Activated CD8-positive, alpha-beta memory T cell treated with anti-CD3 and anti-CD28 coated beads for 36 hours (primary cell): Measurements from ENCODE around the gene RAB30. TPM values are rescaled to one million over a fixed set of nuclear protein-coding genes. Genes with fewer than 3 reads are reported as not detected.

Experiments used
- CTCF ChIA-PET: fragments of 350-600 bp; sonication (Branson Sonifier 250); formaldehyde crosslinking; loops from one replicate; lab custom pipeline; 2021; ENCODE audit warnings: antibody characterized with exemption; lab: Charles Lee
- POLR2A ChIA-PET: fragments of 350-600 bp; sonication (Branson Sonifier 250); formaldehyde crosslinking; loops from one replicate; lab custom pipeline; 2021; ENCODE audit warnings: antibody characterized with exemption; lab: Charles Lee
- total RNA-seq, 2 experiments: library from RNA; stranded (reverse); gene quantifications; one replicate each; pipeline ENCODE4 v1.2.3, GENCODE V29; 2021

Gene RAB30, protein sequence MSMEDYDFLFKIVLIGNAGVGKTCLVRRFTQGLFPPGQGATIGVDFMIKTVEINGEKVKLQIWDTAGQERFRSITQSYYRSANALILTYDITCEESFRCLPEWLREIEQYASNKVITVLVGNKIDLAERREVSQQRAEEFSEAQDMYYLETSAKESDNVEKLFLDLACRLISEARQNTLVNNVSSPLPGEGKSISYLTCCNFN
- 10 to 100 TPM; 12.9 to 14.3 TPM for total RNA-seq

DNA sequence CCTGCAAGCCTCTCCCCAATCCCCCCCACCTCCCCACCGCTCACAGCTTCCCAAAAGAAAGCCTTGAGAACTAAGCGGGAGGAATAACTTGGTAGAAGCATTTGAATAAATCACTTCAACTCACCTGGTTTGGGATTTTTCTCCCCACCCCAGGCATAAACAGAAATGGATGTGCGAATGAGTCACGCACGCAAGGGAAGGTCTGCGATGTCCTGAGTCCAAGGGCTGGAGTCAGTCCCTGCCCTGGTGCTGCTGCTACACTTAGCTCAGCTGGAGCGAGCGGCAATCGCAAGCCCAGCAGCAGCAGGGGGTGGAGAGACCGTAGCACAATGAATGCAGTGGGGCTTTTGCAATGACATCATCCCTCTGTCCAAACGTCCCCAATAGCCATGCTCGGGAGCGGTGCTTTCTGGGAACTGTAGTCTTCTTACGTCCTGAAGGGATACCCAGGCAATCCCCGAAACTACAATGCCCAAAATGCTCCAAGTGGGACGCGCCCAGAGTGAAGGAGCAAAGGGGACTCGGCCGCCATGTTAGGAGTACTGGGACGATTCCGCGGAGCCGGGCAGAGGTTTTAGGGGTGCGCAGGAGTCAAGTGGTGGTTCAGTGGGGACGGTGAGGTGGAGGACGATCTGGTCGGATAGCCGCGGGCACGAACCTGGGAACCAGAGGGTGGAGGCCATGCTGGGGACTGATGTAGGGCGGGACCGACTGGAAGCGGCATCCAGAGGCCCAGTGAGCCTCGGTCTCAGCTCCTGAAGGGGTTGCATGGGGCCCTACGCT is at the start of gene RAB30:
Gene RAB30, minus strand, starts transcription at position 331 of the 783 bp plus-strand sequence. CDS start 74,581 bp downstream, outside the sequence.
- ChIA-PET CTCF (interaction anchor here (0.8 to 1.5 kb wide), 3 partner anchors 9 to 215 kb away, joined by 3 to 5 read pairs (median 5); no protein-coding TSS in a partner anchor), POLR2A (interaction anchor here (0.8 to 2.2 kb wide), 6 partner anchors 9 to 748 kb away, joined by 3 to 35 read pairs (median 4); partner anchors contain the start of genes DDIAS and PCF11)

DNA sequence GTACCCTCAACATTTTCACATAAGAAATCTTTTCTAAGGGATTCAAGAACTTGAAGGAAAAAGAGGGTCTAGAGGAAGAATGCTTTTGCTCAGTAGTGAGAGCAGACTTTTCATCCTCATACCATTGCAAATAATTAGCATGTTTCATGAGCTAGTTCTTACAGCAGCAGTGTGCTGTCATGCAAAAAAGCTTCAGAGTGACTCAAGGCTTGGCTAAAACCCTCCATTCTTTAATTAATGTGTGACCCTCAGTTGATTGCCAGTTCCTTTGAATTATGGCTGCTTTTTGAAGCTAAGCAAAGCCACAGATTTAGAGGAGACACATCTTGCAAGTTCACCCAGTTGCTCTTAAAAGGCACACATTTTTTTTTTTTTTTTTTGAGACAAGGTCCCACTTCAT is 48.6 kb upstream of the RAB30 start:
- POLR2A ChIA-PET, result interaction anchor here (1.3 kb wide), 1 partner anchor 37 kb away, joined by 5 read pairs; the partner anchor contains the start of gene PCF11
- CTCF ChIA-PET, result no interaction called here

DNA sequence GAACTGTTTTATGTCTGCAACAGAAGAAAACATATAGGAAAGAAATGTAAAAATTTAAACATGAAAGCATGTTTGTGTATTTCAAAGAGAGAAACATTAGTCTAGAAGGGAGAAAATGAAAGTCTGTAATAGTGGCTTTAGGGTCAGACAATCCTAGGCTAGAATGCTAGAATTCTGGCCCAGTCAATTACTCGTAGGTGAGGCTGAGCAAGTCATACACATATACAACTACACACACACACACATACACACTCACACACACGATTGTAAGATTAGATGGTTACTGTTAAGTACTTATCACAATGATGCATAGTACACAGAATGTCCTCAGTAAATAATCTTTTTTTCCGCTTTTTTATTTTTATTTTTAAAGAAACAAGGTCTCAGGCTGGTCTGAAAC is 47.5 kb upstream of the RAB30 start:
- POLR2A ChIA-PET, result no interaction called here
- CTCF ChIA-PET, result no interaction called here

DNA sequence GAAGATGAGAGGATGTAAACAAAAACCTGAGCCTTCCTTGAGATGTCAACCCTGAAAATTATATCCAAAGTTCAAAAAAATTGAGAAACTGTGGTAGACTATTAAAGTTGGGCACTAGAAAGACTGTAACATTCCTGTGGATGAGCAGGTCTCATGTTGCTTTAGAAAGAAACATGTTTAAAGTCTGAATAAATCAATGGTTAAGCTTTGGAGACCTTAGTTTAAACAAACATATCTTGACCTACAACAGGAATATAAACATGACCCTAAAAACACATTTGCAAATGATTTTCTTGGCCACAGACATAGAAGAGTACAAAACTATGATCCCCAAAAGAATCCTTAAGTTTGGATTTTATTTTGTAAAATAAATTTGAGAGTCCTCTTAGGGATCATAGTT is 47.1 kb upstream of the RAB30 start:
- CTCF ChIA-PET, result no interaction called here

DNA sequence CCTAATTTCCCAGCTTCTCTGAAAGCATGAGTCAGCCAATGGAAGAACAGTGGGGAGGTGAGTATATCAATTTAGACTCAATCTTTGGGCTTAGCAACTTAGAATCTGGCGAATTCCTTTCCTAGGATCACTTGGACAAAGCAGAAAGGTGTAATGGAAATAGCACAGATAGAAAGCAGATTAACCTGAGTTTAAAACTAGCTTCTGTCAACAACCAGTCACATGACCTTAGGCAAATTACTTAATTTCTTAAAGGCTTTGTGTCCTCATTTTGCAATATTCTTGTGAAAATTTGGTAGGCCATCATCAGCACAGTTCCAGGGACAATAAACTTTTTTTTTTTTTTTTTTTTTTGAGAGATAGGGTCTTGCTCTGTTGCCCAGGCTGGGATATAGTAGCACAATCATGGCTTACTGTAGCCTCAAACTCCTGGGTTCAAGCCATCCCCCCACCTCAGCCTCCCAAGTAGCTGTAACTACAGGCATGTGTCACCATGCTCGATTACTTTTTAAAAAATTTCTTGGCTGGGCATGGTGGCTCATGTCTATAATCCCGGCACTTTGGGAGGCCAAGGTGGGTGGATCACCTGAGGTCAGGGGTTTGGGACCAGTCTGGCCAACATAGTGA is 44.4 kb upstream of the RAB30 start:
- ChIA-PET POLR2A (no interaction called here), CTCF (interaction anchor here (0.7 kb wide), 2 partner anchors 30 to 110 kb away, joined by 3 read pairs; no protein-coding TSS in a partner anchor)

More for the DNA sequence above, 47.1 kb upstream of the RAB30 start:
- POLR2A ChIA-PET, result no interaction called here

DNA sequence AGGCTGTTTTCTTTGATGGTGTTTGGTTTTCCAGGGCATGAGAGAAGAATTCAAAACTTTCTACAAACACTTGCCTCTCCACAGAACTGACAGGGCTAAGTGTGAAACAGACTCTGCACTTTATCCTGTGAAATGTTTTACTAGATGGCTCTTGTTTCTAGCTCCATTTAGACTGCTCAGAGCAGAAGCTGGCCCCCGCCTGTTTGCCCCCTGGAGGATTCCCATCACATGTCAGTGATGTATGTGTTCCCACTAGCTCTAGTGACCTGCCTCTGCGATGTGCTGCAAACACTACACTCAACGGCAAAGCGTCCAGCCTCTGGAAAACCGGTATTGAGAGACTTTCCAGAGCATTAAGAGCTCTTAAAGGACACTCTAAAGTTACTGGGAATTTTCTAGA is 43.9 kb upstream of the RAB30 start:
- CTCF ChIA-PET, result interaction anchor here (0.7 kb wide), 2 partner anchors 30 to 109 kb away, joined by 3 read pairs; no protein-coding TSS in a partner anchor

DNA sequence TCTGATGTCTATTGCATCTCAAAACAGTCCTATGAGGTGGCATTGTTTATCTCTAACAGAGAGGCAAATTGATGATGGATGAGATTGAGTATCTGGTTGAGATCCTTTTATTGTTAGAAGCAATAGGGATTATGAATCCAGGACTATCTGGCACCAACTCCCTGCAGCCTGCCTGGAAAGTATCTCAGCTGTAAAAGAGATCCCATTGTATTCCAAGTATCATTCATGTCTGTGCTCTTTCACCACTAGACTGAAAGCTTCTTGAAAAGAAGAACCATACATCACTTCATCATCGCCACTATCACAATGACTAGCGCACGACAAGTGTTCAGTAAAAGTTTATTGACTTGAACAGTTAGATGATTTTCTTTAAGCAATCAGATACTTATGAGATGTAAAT is 43.3 kb upstream of the RAB30 start:
- ChIA-PET CTCF (no interaction called here), POLR2A (no interaction called here)

More for the DNA sequence above, 43.9 kb upstream of the RAB30 start:
- POLR2A ChIA-PET, result no interaction called here

DNA sequence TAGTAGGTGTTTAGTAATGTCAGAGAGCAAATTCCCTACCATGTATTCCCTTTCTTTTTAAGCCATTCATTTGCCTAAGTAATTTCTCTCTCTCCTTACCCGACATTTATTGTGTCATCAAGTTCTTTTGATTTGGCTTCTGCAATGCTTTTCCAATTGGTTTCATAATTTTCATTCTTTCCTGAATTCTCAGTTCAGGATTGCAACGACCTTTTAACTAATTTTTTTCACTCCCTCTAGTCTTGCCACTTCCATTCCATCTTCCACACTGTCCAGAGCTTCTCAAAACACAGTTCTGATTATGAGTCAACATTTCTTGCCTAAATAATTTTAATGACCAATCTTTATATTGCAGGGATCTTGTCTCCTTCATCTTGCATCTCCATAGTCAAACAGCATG is 41.2 kb upstream of the RAB30 start:
- ChIA-PET POLR2A (no interaction called here), CTCF (no interaction called here)

DNA sequence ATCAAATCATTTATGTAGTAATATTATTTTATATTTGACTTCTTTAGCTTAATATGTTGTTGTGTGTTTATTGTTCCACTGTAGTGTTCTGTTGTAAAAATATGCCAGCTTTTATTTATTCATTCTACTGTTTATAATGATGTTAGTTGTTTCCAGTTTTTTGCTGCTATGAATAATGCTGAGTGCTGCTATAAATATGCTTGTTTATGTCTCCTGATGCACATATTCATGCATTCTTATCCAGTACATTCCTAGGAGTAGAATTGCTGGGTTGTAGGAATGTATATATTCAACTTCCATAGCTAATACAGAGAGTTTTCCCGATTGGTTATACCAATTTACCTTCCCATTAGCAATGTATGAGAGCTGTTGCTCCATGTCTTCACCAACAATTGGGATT is 33.5 kb upstream of the RAB30 start:
- CTCF ChIA-PET, result no interaction called here
- POLR2A ChIA-PET, result interaction anchor here (0.7 kb wide), 1 partner anchor 177 kb away, joined by 3 read pairs; no protein-coding TSS in a partner anchor

DNA sequence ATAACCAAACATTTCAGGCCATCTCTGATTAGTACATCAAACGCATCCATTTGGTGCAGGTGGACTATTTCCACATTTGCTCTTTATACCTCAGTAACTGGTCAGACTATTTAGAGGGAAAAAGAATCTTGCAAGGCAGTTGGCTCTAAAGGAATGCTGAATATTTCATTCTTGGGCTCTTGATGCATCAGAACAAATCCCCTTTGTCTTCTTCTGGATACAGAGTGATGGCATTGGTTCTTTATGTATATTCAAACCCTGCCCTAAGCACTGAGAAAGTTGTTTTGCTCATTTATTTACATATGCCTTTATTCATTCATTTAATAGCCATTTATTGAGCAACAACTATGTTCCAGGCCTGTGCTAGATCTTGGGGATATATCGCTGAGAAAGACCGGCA is 31.1 kb upstream of the RAB30 start:
- POLR2A ChIA-PET, result no interaction called here
- CTCF ChIA-PET, result no interaction called here

DNA sequence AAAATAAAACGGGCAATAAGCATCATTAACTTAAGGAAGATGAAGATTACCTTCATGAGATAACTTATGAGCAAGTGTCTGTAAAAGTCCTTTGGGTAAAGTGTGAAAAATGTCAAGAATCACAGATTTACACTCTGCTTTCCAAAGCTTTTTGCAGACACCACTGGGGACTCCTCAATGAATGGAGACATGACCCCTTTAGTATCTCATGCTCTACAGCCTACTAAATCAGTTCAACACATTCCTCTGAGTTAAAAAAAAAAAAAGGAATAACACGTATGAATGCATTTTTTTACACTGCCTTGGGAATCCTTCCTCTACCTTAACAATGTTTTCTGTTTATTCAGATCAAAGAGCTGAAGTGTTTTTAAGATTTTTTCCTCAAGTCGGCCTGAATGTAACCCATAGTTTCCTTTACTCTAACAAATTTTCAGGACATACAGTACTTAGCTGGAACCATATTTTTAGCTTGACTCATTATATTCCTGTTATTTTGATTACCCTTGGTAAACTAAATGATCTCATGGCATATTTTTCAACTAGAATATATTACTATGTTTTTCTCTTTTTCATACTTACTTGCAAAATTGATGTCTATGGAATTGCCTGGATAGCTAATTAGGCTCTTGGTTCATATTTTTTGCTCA is 25.9 kb upstream of the RAB30 start:
- ChIA-PET CTCF (no interaction called here), POLR2A (interaction anchor here (0.6 to 0.7 kb wide), 2 partner anchors 49 to 89 kb away, joined by 3 to 13 read pairs; no protein-coding TSS in a partner anchor)

DNA sequence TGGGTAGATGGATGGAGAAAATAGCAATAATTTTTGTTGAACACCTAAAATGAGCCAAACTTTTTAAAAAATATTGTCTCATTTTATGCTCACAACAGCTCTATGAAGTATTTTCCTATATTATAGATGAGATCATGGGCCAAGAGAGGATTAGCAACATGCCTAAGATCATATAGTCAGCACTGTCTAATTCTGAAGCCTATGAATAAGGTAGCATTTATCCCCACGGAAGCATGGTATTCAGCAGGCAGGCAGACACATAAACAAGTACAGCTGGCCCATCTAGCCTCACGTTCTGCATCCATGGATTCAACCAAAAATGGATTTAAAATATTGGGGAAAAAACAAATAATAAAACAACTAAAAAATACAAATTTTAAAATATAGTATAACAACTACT is 21.9 kb upstream of the RAB30 start:
- ChIA-PET POLR2A (no interaction called here), CTCF (interaction anchor here (0.6 kb wide), 1 partner anchor 72 kb away, joined by 3 read pairs; no protein-coding TSS in a partner anchor)

DNA sequence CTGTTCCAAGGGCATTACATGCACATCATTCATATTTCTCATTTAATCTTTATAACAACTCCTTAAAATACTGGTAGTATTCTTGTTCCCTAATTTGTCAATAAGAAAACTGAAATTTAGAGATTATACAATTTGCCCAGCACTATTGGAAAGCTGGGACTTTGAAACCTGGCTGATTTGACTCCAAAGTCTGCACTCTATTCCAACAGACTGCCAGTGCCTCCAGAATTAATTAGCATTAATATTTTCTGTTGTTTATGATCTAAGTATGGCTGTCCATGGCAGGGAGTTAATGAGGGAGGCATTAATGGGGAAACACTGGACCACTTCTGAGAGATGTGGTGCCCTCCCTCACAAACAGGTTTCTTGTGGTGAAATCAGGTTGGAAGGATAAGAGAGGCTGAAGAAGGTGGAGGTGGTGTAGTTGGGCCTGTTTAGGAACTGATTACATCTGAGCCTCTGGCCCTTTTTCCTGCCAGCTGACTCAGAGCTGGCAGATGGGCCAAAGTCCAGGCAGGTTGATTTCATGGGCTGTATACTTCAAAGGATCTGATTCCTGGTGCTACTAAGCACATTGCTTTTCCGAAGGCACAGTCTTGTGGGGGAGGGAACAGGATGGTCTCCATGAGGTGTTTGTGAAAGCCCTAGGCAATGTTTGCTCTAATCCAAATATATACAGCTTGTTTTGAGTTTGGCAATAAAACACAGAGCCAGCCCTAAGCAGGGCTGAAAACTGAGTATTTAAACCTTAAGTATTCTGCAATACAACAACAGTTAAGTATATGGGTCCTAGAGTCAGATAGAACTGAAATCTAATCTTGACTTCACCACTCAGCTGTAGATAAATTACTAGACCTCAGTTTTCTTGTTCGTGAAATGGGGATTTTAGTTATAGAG is 21.0 kb upstream of the RAB30 start:
- ChIA-PET POLR2A (interaction anchor here (0.5 kb wide), 1 partner anchor 68 kb away, joined by 3 read pairs; no protein-coding TSS in a partner anchor), CTCF (interaction anchor here (0.6 kb wide), 1 partner anchor 71 kb away, joined by 3 read pairs; no protein-coding TSS in a partner anchor)

DNA sequence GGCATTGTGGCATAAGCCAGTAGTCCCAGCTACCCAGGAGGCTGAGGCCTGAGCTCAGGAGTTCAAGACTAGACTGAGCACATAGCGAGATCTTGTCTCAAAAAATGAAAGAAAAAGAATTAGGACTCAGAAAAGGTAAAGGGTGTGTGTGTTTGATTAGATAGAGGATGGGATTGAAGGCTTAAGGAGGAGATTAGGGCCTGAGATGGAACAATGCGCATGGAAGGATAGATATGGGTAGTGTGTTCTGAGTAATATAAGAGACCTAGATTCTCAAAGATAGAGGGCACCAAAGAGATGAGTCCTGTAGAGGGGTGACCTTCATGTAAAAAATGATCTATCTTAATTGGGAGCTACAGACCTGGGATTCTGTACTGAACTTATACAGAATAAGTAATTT is 17.3 kb upstream of the RAB30 start:
- ChIA-PET CTCF (no interaction called here), POLR2A (no interaction called here)

DNA sequence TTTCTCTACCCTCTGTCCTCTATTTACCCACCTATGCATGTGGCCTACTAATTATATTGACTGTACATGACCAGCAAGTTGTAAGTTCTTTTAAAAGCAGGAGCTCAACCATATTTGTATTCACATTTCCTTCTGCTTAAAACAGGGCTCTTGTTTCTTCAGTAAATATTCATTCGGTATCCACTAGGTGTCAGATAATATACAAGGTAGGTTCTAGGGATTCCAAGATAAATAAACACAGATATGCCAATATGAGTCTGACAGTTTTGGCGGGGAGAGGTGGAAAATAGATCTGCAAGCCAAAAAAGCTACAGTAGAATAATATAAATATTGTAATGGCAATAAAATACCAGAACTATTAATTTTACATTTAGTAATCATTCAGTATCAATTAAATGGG is 15.3 kb upstream of the RAB30 start:
- ChIA-PET CTCF (no interaction called here), POLR2A (no interaction called here)

DNA sequence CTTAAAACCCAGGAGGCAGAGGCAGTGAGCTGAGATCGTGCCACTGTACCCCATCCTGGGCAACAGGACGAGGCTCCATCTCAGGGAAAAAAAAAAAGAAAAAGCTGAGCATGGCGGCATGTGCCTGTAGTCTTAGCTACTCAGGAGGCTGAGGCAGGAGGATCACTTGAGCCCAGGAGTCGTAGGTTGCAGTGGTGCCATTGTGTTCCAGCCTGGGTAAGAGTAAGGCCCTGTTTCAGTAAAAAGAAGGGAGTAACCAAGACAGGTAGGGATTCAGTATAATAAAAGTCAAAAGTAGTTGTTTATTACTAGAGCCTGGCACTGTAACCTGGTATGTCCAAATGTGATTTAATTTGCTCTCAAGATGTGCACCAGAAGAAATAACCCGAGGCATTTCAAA is 8.1 kb upstream of the RAB30 start:
- POLR2A ChIA-PET, result interaction anchor here (0.6 kb wide), 1 partner anchor 69 kb away, joined by 3 read pairs; no protein-coding TSS in a partner anchor
- CTCF ChIA-PET, result interaction anchor here (1.1 kb wide), 1 partner anchor 73 kb away, joined by 3 read pairs; no protein-coding TSS in a partner anchor

DNA sequence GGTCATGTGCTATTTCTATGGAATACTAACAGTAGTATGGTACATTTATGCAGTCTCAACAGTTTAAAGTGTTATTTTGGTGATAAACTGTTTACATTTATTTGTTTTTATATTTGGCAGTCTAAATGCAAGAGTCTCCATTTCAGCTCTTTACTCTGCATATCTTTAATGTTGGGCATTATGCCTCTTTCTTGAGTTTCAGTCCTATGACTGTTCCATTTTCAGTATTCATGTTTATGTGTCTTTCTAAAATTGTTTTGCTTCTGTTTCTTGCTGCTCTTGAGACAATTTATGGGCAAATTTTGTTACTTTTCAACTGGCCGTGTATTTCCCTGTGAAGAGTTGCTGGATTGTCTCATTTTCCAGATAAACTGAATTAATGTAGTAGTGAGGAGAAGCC is 6.6 kb upstream of the RAB30 start:
- POLR2A ChIA-PET, result no interaction called here

DNA sequence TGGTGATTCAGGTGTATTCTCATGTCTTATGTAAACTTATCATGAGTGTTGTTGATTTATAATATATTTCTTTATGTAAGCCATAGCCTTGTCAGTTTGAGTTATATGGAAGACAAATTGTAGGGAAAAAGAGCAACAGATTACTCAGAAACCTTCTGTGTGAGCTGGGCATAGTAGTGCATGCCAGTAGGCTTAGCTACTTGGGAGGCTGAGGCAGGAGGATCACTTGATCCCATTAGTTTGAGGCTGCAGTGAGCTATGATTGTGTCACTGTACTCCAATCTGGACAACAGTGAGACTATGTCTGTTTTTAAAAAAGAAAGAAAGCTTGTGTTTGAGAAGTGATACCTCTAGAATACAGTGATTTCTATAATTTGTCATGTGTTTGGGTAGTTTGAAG is 2.2 kb upstream of the RAB30 start:
- POLR2A ChIA-PET, result interaction anchor here (0.6 to 1.4 kb wide), 4 partner anchors 11 to 173 kb away, joined by 3 to 6 read pairs (median 4); partner anchors contain the start of genes DDIAS and PCF11
- CTCF ChIA-PET, result interaction anchor here (0.7 kb wide), 1 partner anchor 10 kb away, joined by 3 read pairs; no protein-coding TSS in a partner anchor

More for the DNA sequence above, 6.6 kb upstream of the RAB30 start:
- CTCF ChIA-PET, result no interaction called here
